K562 (cell line): ENCODE data around the gene AFDN. TPM values are rescaled to one million over a fixed set of nuclear protein-coding genes. Genes with fewer than 3 reads are reported as not detected.

Experiments
- ATAC-seq: fragments of 200-7000 bp; cut with Tn5 transposase; 3 replicates; pipeline ENCODE4 v1.9.1; 2020; ENCODE audit warnings: moderate library complexity
- BruUV-seq: library from RNA; stranded (reverse); fragments of 400-500 nt; replicated peaks from 2 replicates; lab custom pipeline; 2021; lab: Mats Ljungman, UMichigan
- CTCF ChIA-PET: fragments of 300-600 bp; formaldehyde crosslinking; extraction: SDS; loops from one replicate; lab custom pipeline; 2021; ENCODE audit warnings: low intra/inter-chr PET ratio; lab: Yijun Ruan, JAX
- POLR2A ChIA-PET: fragments of 300-600, 350-650 bp; sonication (Branson Sonifier 250); formaldehyde crosslinking; extraction: SDS; loops from one replicate; lab custom pipeline; 2021; ENCODE audit warnings: antibody characterized with exemption, inconsistent platforms; lab: Yijun Ruan, JAX
- DNase-seq, 4 experiments: peaks; one replicate each; pipeline versions ENCODE4 v3.0.0 to v3.0.0-alpha.2; 2011 to 2018; ENCODE audit warnings: low spot score in 3 of 4, mixed read lengths in 3 of 4; ENCODE audit errors: extremely low read depth in 1 of 4
- FAIRE-seq: peaks from 2 replicates; lab custom pipeline; 2011; peaks lifted over from hg19 to GRCh38; lab: Jason Lieb, UNC
- H2AFZ ChIP-seq: 2 replicates; pipeline ENCODE4 v1.6.0; 2011; ENCODE audit warnings: low read depth, low read length, control low read depth, inconsistent platforms
- H3K27ac ChIP-seq: fragments of 200-600 bp; 3 replicates; pipeline ENCODE4 v1.8.0; 2011; ENCODE audit warnings: low read depth, mild to moderate bottlenecking, control low read depth, inconsistent platforms, low read length, moderate library complexity, mixed read lengths; ENCODE audit errors: extremely low read depth
- H3K27me3 ChIP-seq, 2 experiments: fragments of 300-600 bp in 1 of 2; 2 replicates in 1 of 2; 3 replicates in 1 of 2; pipeline versions ENCODE4 v1.6.0 to v1.8.0; 2011; ENCODE audit warnings: inconsistent platforms in 2 of 2, low read length in 2 of 2, mild to moderate bottlenecking in 1 of 2, mixed read lengths in 1 of 2, moderate library complexity in 1 of 2; ENCODE audit not compliant: control insufficient read depth in 2 of 2, insufficient read depth in 2 of 2
- H3K36me3 ChIP-seq: fragments of 300-600 bp; 3 replicates; pipeline ENCODE4 v1.8.0; 2011; ENCODE audit warnings: mild to moderate bottlenecking, low read length, inconsistent platforms; ENCODE audit not compliant: control insufficient read depth, insufficient read depth
- H3K4me1 ChIP-seq, 2 experiments: fragments of 200-600 bp in 1 of 2; replicated peaks in 1 of 2; 2 replicates in 1 of 2; 3 replicates in 1 of 2; pipeline versions ENCODE4 v1.5.1 to v1.8.0; 2011; ENCODE audit warnings: inconsistent platforms in 2 of 2, low read length in 2 of 2, mild to moderate bottlenecking in 1 of 2, mixed read lengths in 1 of 2, moderate library complexity in 1 of 2; ENCODE audit not compliant: control insufficient read depth in 2 of 2, insufficient read depth in 2 of 2
- H3K4me2 ChIP-seq: 2 replicates; pipeline ENCODE4 v1.6.1; 2011; ENCODE audit warnings: low read length, control low read depth, inconsistent platforms, mixed read lengths; ENCODE audit not compliant: insufficient read depth
- H3K4me3 ChIP-seq: fragments of 200-600 bp; sonication (generic), shearing (Covaris generic); 2 replicates; pipeline ENCODE4 v1.5.1; 2016; ENCODE audit warnings: control low read depth, inconsistent platforms
- H3K79me2 ChIP-seq: fragments of 200-600 bp; 3 replicates; pipeline ENCODE4 v1.8.0; 2011; ENCODE audit warnings: low read length, inconsistent platforms; ENCODE audit not compliant: control insufficient read depth, insufficient read depth
- H3K9ac ChIP-seq, 2 experiments: 2 replicates each; pipeline versions ENCODE4 v1.6.0 to v1.6.1; 2011; ENCODE audit warnings: low read depth in 2 of 2, low read length in 2 of 2, control low read depth in 1 of 2, inconsistent platforms in 1 of 2, mild to moderate bottlenecking in 1 of 2, mixed read lengths in 1 of 2; ENCODE audit not compliant: insufficient read depth in 1 of 2
- H3K9me1 ChIP-seq: one replicate; pipeline ENCODE4 v1.6.0; 2011; ENCODE audit warnings: inconsistent platforms, mild to moderate bottlenecking, low read length, moderate library complexity; ENCODE audit not compliant: control insufficient read depth, insufficient read depth
- H3K9me3 ChIP-seq: replicated peaks from 2 replicates; pipeline ENCODE4 v1.5.1; 2011; ENCODE audit warnings: low read depth, low read length, inconsistent platforms; ENCODE audit not compliant: control insufficient read depth, insufficient read depth
- H4K20me1 ChIP-seq: replicated peaks from 2 replicates; pipeline ENCODE4 v1.6.1; 2011; ENCODE audit warnings: low read length, inconsistent platforms, mixed read lengths; ENCODE audit not compliant: control insufficient read depth, insufficient read depth
- CBFA2T2 ChIP-seq: fragments of 450-650 bp; conservative IDR thresholded peaks from 2 replicates; pipeline ENCODE4 v1.6.1; 2017; ENCODE audit warnings: mild to moderate bottlenecking
- CREB3 ChIP-seq: fragments of 450-650 bp; conservative IDR thresholded peaks from 2 replicates; pipeline ENCODE4 v1.6.1; 2016; ENCODE audit warnings: missing genetic modification characterization, low read depth, mild to moderate bottlenecking, missing compliant biosample characterization, moderate library complexity
- CSDE1 ChIP-seq, 2 experiments: fragments of 450-650 bp; IDR thresholded peaks; 2 replicates each; pipeline ENCODE4 v1.6.1; 2016; ENCODE audit warnings: mild to moderate bottlenecking in 1 of 2
- FOXP4 ChIP-seq: sonication (generic); formaldehyde crosslinking; IDR thresholded peaks from 2 replicates; pipeline ENCODE4 v1.8.0; 2022; ENCODE audit warnings: mild to moderate bottlenecking, missing genetic modification reagents, borderline replicate concordance
- GMEB1 ChIP-seq: fragments of 250-450 bp; sonication (Bioruptor Pico); IDR thresholded peaks from 2 replicates; pipeline ENCODE4 v1.4.0; 2020; ENCODE audit warnings: mild to moderate bottlenecking
- HDAC8 ChIP-seq: fragments of 450-650 bp; IDR thresholded peaks from 2 replicates; pipeline ENCODE4 v1.6.1; 2016; ENCODE audit warnings: mild to moderate bottlenecking, missing genetic modification characterization, moderate library complexity, missing compliant biosample characterization
- MLLT1 ChIP-seq, 2 experiments: fragments of 450-650 bp; IDR thresholded peaks; 2 replicates each; pipeline ENCODE4 v1.6.1; 2016
- MXI1 ChIP-seq: IDR thresholded peaks from 2 replicates; pipeline ENCODE4 v1.6.1; 2011; ENCODE audit warnings: low read depth, mild to moderate bottlenecking, improper control_type of control experiment, low read length
- POU5F1 ChIP-seq: fragments of 150-350 bp; IDR thresholded peaks from 2 replicates; pipeline ENCODE4 v1.6.1; 2014; ENCODE audit warnings: borderline replicate concordance, low read length, low read depth, mild to moderate bottlenecking; ENCODE audit not compliant: partially characterized antibody
- RBM39 ChIP-seq: fragments of 200-400 bp; formaldehyde crosslinking; optimal IDR thresholded peaks from 2 replicates; pipeline ENCODE3; 2018; ENCODE audit warnings: low read depth, low read length
- SMAD4 ChIP-seq: fragments of 250-450 bp; sonication (Bioruptor Pico); conservative IDR thresholded peaks from 2 replicates; pipeline ENCODE4 v1.8.0; 2021; ENCODE audit warnings: inconsistent platforms, mild to moderate bottlenecking, moderate library complexity
- TBP ChIP-seq: optimal IDR thresholded peaks from 2 replicates; pipeline ENCODE3; 2011; ENCODE audit warnings: low read depth, low read length, improper control_type of control experiment
- TFE3 ChIP-seq: fragments of 450-650 bp; formaldehyde crosslinking; IDR thresholded peaks from 2 replicates; pipeline ENCODE4 v1.4.0; 2020; ENCODE audit warnings: mild to moderate bottlenecking, mixed read lengths
- ZBTB8A ChIP-seq: fragments of 450-650 bp; IDR thresholded peaks from 2 replicates; pipeline ENCODE4 v1.6.1; 2018; ENCODE audit warnings: mild to moderate bottlenecking, moderate library complexity; ENCODE audit not compliant: partially characterized antibody
- ZNF75A ChIP-seq: fragments of 450-650 bp; formaldehyde crosslinking; IDR thresholded peaks from 2 replicates; pipeline ENCODE4 v1.4.0; 2020; ENCODE audit warnings: mild to moderate bottlenecking
- ZNF778 ChIP-seq: fragments of 450-650 bp; formaldehyde crosslinking; IDR thresholded peaks from 2 replicates; pipeline ENCODE4 v1.4.0; 2020; ENCODE audit warnings: mild to moderate bottlenecking, moderate library complexity
- WGBS: fragments of 100-300 bp; shearing (Covaris generic); methylation state at CpG from one replicate; pipeline ENCODE4 v1.1.6; 2016; ENCODE audit warnings: low coverage, mixed read lengths; ENCODE audit not compliant: insufficient coverage; ENCODE audit errors: missing lambda C conversion rate; 5-methylcytosine and 5-hydroxymethylcytosine counted together
- in situ Hi-C: fragments of 300-500 bp; cut with MboI; formaldehyde crosslinking; loops from 4 replicates; pipeline ENCODE4 v1.15.0; 2018; ENCODE audit warnings: inconsistent platforms, mixed read lengths
- intact Hi-C: fragments of 100-400 bp; cut with micrococcal nuclease; formaldehyde crosslinking; loops from 2 replicates; pipeline ENCODE4 v1.14.2; 2022
- polyA plus RNA-seq, 8 experiments: library from polyadenylated mRNA; depleted of rRNA in 4 of 8; stranded (reverse) in 5 of 8; unstranded in 3 of 8; fragments of >200 nt; fragmentation: Nextera tagmentation in 2 of 8; fragmentation: Illumina TruSeq in 1 of 8; extraction: Ambion mirVana in 2 of 8; extraction: Trizol in 1 of 8; gene quantifications; 2 replicates each; pipeline versions ENCODE4 v1.2.1 to v1.2.3, GENCODE V29; 2011 to 2014; ENCODE audit warnings: inconsistent platforms in 1 of 8, missing spikeins in 1 of 8
- total RNA-seq, 7 experiments: library from RNA; depleted of rRNA in 6 of 7; stranded (reverse); fragments of >200 nt in 6 of 7; fragmentation: Illumina TruSeq in 2 of 7; extraction: Trizol in 2 of 7; gene quantifications; 2 replicates each; pipeline versions ENCODE4 v1.2.1 to v1.2.3, GENCODE V29; 2011 to 2021; ENCODE audit warnings: low replicate concordance in 1 of 7

Gene AFDN
- total and polyA plus RNA-seq, 9 of the 15 experiments (the other 6 are each of a cell fraction or from before 2014, with no cell fraction given): 7.2 to 129 (median 105) TPM

- intact Hi-C loops: no loop called here
- 2% methylated on average over 9 of the region's 9 CpGs for WGBS
- TF ChIP-seq ZNF75A: no peak
- no peak for TF ChIP-seq MLLT1 (IDR thresholded peaks at IDR 0.05)
- TF ChIP-seq GMEB1 (CRISPR knock-in tag): no peak
- TF ChIP-seq TFE3 (CRISPR knock-in tag): no peak
- no peak for TF ChIP-seq CBFA2T2
- no peak for TF ChIP-seq SMAD4 (CRISPR knock-in tag)
- TF ChIP-seq FOXP4: no peak
- TF ChIP-seq POU5F1: no peak
- TF ChIP-seq ZNF778 (CRISPR knock-in tag): no peak
- TF ChIP-seq TBP: no peak
- TF ChIP-seq RBM39: no peak
- no peak for TF ChIP-seq MXI1
- no peak for TF ChIP-seq HDAC8
- TF ChIP-seq CREB3: no peak
- no peak for TF ChIP-seq CSDE1 (IDR thresholded peaks at IDR 0.05)
- TF ChIP-seq ZBTB8A: no peak
Measured at GRCh38 chr6:167793421-167793820, 33.3 kb upstream of the AFDN start.

More at GRCh38 chr6:167793421-167793820, 33.3 kb upstream of the AFDN start:
- Histone ChIP-seq H3K79me2 (no peaks in the 10 kb centered on the region), H3K27me3 (peaks cover 56 to 65% of the 10 kb centered on the region in 2 experiments), H3K4me2 (no peak overlapping the region), H3K36me3 (no peaks in the 10 kb centered on the region), H3K4me3 (no peak overlapping the region), H2AFZ (no peak overlapping the region), H3K4me1 (peaks cover 0 to 21% of the 10 kb centered on the region in 2 experiments; a peak in 3 of 5 replicates), H4K20me1 (no peaks in the 10 kb centered on the region; the same call in 1 of the 2 replicates), H3K9me1 (no peaks in the 10 kb centered on the region), H3K9me3 (no peaks in the 10 kb centered on the region), H3K9ac (no peak overlapping the region), H3K27ac (no peak overlapping the region)
- FAIRE-seq (no peak), ATAC-seq (no peak), DNase-seq (no peak)
- POLR2A ChIA-PET: no interaction called here
- no TSS peak for BruUV-seq
- CTCF ChIA-PET: no interaction called here
- in situ Hi-C loops: no loop called here
